ENCODE data around the gene MYADM. TPM values are rescaled to one million over a fixed set of nuclear protein-coding genes. Genes with fewer than 3 reads are reported as not detected.

The MYADM gene
- total RNA-seq, 4 donors from 2014 or later: 4.5 to 12.6 (median 8.8) TPM

DNA sequence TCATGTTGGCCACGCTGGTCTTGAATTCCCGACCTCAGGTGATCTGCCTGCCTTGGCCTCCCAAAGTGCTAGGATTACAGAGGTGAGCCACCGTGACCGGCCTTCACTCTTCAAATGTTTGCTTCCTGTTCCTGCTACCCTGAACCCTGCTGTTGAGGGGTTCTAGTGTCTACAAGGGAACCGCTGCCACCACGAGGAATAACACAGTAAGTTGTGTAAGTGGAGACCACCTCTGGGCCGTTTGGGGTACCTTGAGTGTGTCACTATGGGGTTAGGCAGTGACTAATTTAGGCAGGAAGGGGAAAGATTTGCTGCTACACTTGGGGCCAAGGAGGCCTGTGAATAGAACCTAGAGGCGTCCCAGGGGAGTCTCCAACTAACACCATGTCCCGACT lies 2.2 kb upstream of the MYADM start:
- DNase-seq: no peak
- Histone ChIP-seq H3K9me3 (no peaks in the 10 kb centered on the region), H3K36me3 (no peaks in the 10 kb centered on the region), H3K27ac (peak overlapping the region in 3 of 4 donors; percentile 75 to 92 (median 83)), H3K27me3 (peaks cover 6 to 34% (median 23%) of the 10 kb centered on the region in 3 donors), H3K4me3 (peak overlapping the region; percentile 42 to 70 (median 55)), H3K4me1 (peaks cover 4 to 16% of the 10 kb centered on the region in 2 donors)
- ATAC-seq: no peak
- intact Hi-C loops (cut with DNase I; ENCODE audit: low total_unique reads) (no loop called here), in situ Hi-C loops (cut with MboI; ENCODE audit: low sequenced_read_pairs in 4 of 4) (no loop called here)
- TF ChIP-seq, protein P1, sequence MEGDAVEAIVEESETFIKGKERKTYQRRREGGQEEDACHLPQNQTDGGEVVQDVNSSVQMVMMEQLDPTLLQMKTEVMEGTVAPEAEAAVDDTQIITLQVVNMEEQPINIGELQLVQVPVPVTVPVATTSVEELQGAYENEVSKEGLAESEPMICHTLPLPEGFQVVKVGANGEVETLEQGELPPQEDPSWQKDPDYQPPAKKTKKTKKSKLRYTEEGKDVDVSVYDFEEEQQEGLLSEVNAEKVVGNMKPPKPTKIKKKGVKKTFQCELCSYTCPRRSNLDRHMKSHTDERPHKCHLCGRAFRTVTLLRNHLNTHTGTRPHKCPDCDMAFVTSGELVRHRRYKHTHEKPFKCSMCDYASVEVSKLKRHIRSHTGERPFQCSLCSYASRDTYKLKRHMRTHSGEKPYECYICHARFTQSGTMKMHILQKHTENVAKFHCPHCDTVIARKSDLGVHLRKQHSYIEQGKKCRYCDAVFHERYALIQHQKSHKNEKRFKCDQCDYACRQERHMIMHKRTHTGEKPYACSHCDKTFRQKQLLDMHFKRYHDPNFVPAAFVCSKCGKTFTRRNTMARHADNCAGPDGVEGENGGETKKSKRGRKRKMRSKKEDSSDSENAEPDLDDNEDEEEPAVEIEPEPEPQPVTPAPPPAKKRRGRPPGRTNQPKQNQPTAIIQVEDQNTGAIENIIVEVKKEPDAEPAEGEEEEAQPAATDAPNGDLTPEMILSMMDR (IDR thresholded peaks at IDR 0.05 in 4 of 5, conservative IDR thresholded peaks at IDR 0.05 in 1 of 5): no peak
- TF ChIP-seq POLR2A (IDR thresholded peaks at IDR 0.05): no peak

DNA sequence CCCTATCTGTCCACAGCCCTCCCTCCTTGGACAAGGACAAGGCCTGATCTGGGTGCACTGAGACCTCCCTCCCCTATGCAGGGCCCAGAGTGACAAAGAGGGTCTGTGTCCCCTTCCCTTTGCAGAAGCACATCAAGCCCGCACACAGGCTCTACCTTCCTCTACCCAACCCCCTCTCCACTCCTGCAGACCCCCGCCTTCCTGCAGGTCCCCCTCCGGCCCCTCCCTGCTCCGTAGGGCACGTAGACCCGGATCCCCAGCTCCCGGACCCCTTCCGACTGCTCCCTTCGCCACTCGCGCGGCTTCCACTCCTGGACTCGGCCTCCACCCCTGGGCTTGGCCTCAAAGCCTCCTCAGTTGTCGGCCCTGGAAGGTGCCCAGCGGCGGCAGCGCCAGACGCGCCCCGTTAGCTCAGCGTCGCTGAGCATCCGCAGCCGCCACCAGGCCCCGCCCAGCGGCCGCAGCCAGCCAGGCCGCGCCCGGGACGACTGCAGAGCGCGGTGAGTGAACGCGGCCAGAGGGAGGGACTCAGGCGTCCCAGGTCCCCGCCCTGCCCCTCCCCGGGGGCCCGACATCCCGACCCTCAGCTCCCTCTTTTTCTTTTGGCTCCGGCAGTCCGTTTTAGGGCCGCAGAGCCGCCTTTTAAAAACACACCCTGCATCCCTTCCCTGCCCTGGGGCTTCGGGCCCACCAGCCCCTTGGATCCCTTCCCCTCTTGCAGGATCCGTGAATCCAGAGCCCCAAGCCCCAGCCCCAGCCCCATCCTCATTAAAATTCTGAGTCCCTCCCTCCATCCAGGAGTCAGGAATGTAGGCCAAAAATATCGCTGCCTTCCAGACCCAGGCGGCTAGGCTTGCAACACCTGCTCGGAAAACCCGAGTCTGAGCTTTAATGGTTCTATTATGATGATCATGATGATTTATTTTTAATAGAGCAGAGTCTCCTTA lies 1.5 kb upstream of the MYADM start:
- in situ Hi-C loops (cut with MboI; ENCODE audit: low sequenced_read_pairs in 4 of 4): no loop called here
- ATAC-seq: peak; percentile 22 to 37

DNA sequence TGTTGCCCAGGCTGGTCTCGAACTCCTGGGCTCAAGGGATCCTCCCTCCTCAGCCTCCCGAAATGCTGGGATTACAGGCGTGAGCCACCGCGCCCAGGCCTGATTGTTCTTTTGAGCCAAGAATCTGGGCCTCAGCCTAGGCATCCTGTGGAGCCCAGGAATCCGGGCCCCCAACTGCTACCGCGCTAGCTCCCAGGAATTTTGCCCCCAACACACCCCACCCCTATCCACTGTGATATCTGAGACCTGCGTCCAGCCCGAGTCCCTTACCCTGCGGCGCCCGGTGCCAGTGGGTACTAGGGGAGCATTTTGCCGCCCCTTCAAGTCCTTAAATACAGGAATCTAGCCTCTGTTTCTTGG lies 838 bp upstream of the MYADM start:
- intact Hi-C loops (cut with DNase I; ENCODE audit: low total_unique reads) (loop anchor here (1.0 kb wide), 1 partner anchor 12 kb away; no protein-coding TSS in a partner anchor), in situ Hi-C loops (cut with MboI; ENCODE audit: low sequenced_read_pairs in 4 of 4) (no loop called here)
- Histone ChIP-seq H3K27ac (peak overlapping the region; percentile 75 to 92 (median 85)), H3K4me1 (peaks cover 4 to 16% of the 10 kb centered on the region in 2 donors), H3K36me3 (no peaks in the 10 kb centered on the region), H3K27me3 (peaks cover 6 to 34% (median 23%) of the 10 kb centered on the region in 3 donors), H3K9me3 (no peaks in the 10 kb centered on the region), H3K4me3 (peak overlapping the region; percentile 42 to 70 (median 55))
- no peak for ATAC-seq
- TF ChIP-seq, protein P1 (IDR thresholded peaks at IDR 0.05 in 4 of 5, conservative IDR thresholded peaks at IDR 0.05 in 1 of 5): no peak
- no peak for TF ChIP-seq POLR2A (IDR thresholded peaks at IDR 0.05)
- DNase-seq: no peak

More for the DNA sequence above, 1.5 kb upstream of the MYADM start:
- intact Hi-C loops (cut with DNase I; ENCODE audit: low total_unique reads): no loop called here
- Histone ChIP-seq H3K4me1 (peaks cover 4 to 16% of the 10 kb centered on the region in 2 donors), H3K4me3 (peak overlapping the region; percentile 42 to 70 (median 55)), H3K9me3 (no peaks in the 10 kb centered on the region), H3K27me3 (peaks cover 6 to 34% (median 23%) of the 10 kb centered on the region in 3 donors), H3K27ac (peak overlapping the region; percentile 75 to 92 (median 85)), H3K36me3 (no peaks in the 10 kb centered on the region)
- peak; percentile 15 to 54 for DNase-seq
- TF ChIP-seq POLR2A (IDR thresholded peaks at IDR 0.05): no peak
- TF ChIP-seq, protein P1 (IDR thresholded peaks at IDR 0.05 in 4 of 5, conservative IDR thresholded peaks at IDR 0.05 in 1 of 5): no peak

DNA sequence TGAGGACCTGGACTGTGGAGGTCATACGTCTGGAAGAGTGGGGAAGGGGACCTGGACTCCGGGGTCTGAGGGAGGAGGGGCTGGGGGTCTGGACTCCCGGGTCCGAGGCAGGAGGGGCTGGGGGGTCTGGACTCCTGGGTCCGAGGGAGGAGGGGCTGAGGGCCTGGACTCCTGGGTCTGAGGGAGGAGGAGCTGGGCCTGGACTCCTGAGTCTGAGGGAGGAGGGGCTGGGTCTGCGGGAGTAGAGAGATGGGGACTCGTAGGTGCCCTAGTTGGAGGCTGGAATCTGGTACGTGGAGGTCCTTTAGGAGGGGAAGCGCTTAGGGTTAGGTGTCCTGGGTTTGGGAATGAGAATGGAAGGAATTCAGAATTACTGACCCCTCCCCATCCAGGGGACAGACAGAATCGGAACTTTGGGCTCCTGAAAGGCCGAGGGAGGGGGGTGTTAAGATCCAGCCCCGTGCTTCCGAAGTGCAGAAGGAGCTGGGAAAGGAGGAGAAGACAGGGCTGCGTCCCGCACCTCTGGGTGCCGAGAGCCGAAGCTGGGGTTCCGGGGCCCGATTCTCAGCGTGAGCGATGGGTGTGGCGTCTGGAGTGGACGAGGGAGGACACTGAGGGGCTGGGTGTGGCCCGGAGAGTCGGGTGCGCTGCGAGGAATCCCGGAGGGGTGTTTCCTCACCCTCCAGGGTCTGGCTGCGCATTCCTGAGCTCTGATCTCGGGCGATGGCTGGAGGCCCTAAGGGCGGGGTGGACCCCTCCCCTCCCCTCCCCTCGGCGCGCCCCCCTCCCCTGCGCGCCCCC lies 608 bp downstream of the MYADM start:
- Histone ChIP-seq H3K36me3 (no peaks in the 10 kb centered on the region), H3K4me3 (peak overlapping the region; percentile 64 to 70 (median 67)), H3K27me3 (peaks cover 6 to 34% (median 23%) of the 10 kb centered on the region in 3 donors), H3K4me1 (peaks cover 4 to 16% of the 10 kb centered on the region in 2 donors), H3K9me3 (no peaks in the 10 kb centered on the region), H3K27ac (peak overlapping the region; percentile 83 to 92 (median 86))
- TF ChIP-seq POLR2A (IDR thresholded peaks at IDR 0.05): no peak
- TF ChIP-seq, protein P1 (IDR thresholded peaks at IDR 0.05 in 4 of 5, conservative IDR thresholded peaks at IDR 0.05 in 1 of 5): no peak
- DNase-seq (no peak), ATAC-seq (no peak)
- in situ Hi-C loops (cut with MboI; ENCODE audit: low sequenced_read_pairs in 4 of 4) (no loop called here), intact Hi-C loops (cut with DNase I; ENCODE audit: low total_unique reads) (no loop called here)
